GM21360 (cell line): ENCODE measurements around the gene HOXA10.
A peak's percentile ranks its signal among the peaks of the same experiment; 100 is the strongest.

Experiments used
- ATAC-seq: cut with Tn5 transposase; IDR thresholded peaks from one replicate; pipeline ENCODE4 v1.9.1; 2021; ENCODE audit warnings: mild to moderate bottlenecking, moderate library complexity; ENCODE audit not compliant: unreplicated experiment

The HOXA10 gene

DNA sequence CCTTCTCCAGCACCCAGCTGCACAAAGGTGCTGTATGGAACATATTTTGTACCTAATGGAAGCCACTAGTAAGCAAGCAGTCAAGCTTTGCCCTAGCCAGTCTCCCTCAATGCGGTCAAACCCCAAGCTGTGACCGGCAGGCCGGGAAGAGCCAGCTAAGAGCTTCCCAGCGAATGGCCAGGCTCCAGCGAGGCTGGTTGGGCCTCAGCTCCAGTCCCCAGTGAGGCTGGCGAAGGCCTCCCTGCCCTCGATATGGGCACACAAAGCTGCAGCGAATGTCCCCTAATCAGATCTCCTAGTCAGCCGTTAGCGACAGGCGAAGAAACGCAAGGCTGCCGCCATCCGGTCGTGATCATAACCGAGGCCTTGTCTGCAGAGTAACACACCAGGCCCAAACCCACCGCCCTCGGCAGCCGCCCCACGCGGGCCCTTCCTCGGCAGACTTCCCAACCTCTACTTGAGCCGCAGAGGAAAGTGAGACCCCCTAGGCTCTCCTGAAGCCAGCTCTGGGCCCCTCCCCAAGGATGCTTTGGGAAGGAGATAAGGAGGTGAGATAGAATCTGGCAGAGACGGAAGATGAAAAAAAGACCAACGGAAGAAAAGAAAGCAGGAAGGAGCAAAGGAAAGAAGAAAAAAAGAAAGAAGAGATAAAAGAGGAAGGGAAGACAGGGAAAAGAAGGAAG is 5.7 kb downstream of the HOXA10 start:
- ATAC-seq: no peak

DNA sequence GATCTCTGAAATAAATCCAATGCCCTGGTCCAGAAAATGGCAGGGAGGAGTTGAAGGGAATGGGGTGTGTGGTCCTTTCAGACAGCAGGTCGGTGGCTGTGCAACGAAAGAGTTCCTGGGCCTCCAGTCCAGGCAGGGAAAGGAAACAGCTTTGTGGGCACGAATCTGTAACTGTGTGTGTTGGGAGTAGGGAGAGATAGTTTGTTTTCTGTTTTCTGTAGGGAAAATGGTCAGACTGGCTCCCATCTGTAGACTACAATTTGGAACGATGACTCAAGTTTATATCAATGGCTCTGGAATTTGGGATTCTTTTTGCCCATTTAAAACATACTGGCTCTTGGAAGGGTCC is 6.2 kb downstream of the HOXA10 start:
- no peak for ATAC-seq

DNA sequence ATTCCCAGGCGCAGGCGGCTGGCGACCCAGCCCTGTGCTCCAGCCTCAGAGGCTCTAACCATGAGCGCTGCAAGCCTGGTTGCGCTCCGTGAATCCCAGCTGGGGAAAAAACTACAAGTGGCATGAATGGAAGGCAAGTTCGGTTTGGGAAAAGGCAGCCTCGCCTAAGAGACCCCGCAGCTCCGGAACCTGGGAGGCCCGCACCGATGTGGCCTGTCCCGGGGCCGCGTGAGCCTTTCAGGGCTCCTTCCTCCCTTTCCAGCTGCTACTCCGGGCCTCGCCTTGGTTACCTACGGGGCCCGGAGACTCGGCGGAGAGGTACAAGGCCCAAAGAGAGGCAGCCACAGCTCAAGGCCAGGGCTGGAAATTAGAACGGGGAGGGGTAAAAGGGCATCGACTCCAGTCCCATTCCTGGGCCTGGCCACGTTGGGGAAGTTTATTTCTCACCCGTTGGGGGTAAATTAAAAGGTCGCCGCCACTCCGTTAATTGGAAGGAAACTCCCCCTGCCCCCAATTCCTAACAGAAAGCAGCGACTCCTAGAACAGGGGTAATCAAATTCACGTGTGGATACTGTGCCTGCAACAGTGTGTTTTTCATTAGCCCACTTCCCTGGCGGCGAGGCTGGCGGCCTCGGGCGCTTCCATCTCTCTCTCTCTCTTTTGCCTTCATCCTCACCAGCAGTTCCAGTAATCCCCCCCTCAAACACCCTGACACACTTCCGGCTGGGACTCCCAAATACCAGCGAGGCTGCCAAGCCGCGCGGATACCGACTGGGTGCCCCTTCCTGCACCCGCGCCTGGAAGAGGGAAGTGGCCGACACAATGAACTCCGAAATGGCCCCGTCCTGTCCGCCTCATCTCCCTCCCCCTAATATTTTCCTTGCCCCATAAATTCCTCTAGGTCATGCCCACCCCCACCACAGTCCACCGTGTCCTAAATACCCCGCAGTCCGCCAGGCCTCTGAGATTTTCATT is 7.3 kb downstream of the HOXA10 start:
- ATAC-seq: no peak

DNA sequence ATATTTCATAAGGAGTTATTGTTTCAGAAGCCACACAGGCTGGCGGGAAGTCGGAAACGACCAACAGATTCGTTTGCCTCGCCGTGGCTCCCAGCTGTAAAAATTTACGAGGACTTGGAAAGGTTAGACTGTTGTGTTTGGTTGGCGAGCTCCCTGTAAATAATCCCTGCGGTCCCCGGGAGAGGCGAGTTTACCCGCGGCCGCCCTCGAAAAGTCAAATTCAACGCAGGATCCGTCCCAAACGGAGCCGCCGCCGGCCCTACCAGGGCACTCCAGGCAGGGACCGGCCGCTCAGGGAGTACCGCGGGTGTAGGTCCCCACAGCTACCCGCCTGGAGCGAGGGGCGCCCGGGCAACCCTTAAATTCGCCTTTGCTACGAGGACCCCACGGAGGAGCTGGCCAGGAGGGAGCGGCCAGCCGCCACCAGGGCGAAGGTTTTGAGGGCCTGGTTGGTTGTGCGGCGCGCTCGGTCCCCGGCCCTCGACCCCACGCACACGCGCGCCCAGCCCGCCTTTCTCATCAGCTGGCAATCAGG is 8.1 kb downstream of the HOXA10 start:
- ATAC-seq: no peak

DNA sequence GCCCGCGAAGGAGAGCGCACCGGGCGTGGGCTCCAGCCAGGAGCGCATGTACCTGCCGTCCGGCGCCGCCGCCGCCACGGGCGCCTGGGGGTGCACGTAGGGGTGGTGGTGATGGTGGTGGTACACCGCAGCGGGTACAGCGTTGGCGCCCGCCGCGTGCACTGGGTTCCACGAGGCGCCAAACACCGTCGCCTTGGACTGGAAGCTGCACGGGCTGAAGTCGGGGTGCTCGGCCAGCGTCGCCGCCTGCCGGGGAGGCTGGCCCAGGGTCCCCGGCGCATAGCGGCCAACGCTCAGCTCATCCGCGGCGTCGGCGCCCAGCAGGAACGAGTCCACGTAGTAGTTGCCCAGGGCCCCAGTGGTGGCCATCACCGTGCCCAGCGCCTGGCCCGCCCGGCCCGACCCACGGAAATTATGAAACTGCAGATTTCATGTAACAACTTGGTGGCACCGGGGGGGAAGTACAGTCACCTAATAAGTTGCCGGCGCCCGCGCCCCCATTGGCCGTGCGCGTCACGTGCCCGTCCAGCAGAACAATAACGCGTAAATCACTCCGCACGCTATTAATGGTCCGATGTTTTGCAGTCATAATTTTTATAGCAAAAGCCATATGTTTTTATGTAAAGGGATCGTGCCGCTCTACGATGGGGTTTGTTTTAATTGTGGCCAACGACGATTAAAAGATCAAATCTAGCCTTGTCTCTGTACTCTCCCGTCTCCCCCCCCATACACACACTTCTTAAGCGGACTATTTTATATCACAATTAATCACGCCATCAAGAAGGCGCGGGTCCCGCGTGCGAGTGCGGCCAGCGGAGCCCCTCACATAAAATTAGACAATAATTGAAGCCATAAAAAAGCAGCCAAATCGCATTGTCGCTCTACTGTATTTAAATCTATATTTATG is 8.8 kb downstream of the HOXA10 start, which contains the start of gene HOXA9:
TSS of gene HOXA9 (minus strand) at position 449 of the 907 bp plus-strand sequence. CDS start at position 369, 80 bp downstream.
- ATAC-seq: no peak

DNA sequence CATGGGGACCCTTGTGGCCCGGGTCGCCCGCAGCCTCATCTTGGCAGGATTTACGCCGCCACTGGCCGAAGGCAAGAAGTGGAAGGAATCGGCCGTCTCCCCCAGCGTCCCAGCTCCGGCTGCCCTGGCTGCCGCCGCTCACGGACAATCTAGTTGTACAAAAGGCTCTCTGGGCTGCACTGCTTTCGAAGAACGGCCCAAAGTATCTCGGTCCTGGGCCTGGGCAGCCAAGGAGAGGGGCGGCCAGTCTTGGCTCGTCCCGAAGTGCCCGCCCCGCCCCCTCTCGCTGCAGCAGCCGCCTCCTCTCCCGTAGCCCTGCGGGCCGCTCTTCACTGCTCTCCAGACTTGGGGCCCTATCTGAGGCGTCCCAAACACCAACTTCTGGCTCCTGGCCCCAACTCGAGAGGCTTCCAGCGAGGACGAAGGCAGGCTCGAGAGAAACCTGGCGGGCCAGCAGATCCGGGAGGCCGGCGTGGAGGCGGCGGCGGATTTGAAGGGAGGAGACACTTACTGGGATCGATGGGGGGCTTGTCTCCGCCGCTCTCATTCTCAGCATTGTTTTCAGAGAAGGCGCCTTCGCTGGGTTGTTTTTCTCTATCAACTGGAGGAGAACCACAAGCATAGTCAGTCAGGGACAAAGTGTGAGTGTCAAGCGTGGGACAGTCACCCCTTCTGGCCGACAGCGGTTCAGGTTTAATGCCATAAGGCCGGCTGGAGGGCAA is 9.6 kb downstream of the HOXA10 start:
- ATAC-seq: no peak

DNA sequence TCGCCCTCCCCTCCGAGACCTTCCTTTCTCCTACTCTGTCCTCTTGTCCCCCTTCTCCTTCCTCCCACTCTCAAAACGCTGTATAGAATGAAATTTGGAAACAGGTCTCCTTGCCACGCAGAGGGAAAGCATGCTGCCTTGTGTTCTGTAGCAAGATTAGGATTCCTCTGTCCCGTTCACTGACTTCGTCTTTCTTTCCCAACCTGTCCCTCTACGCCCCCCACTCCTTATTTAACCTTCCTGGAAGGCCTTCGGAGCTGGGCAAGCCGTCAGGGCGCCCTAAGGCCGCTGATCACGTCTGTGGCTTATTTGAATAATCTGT is 10.1 kb downstream of the HOXA10 start:
- ATAC-seq: no peak

DNA sequence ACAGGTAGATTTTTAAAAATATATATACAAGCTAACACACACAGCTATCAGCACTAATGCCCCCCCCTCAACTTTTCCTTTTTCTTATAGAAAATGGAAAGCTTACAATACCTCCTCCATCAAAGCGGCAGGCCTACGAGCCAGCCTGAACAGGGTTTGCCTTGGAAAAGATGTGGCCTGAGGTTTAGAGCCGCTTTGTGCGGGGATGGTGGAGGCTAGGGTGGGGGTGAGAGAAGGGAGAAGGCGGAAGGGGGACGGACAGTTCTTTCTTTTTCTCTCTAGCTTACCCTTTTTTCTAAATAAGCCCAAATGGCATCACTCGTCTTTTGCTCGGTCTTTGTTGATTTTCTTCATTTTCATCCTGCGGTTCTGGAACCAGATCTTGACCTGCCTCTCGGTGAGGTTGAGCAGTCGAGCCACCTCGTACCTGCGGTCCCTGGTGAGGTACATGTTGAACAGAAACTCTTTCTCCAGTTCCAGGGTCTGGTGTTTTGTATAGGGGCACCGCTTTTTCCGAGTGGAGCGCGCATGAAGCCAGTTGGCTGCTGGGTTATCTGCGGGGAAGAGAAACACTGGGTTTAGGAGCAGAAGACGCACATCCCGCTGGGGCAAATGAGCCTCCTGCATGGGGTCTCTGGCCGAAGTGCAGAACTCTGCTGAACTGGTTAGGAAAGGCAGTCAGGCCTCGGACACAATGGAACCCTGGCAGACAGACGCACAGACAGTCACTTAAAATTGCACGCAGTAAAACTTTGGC is 10.7 kb downstream of the HOXA10 start:
- no peak for ATAC-seq

DNA sequence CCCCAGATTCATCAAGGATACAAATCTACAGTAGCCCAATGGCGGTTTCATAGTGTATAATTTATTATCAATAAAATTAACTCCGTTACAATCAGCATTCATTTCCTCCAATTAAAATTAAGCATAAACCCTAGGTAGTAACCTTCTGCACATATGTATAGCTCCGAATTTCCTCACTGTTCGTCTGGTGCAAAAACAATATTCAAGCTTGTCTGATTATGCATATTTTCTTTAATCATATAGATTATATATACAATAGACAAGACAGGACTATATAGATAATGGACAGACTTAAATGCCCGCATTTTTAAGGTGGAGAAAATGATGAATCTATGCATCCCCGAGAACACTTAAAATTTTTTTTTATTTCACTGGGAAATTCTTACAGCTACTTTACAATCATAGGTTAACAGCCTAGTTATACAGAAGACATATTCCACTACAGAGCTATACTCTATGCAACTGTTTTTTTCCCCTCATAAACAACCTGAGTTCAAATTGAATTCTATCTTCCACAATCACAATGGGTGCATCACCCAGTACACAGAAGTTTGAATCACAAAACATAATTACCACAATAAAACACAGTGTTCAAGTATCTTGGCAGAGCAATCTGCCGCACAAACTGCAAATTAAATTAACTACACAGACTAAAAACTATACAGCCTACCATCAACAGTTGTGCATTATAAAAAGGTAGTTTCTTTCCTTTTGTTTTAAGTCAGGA is 11.4 kb downstream of the HOXA10 start:
- ATAC-seq: no peak

DNA sequence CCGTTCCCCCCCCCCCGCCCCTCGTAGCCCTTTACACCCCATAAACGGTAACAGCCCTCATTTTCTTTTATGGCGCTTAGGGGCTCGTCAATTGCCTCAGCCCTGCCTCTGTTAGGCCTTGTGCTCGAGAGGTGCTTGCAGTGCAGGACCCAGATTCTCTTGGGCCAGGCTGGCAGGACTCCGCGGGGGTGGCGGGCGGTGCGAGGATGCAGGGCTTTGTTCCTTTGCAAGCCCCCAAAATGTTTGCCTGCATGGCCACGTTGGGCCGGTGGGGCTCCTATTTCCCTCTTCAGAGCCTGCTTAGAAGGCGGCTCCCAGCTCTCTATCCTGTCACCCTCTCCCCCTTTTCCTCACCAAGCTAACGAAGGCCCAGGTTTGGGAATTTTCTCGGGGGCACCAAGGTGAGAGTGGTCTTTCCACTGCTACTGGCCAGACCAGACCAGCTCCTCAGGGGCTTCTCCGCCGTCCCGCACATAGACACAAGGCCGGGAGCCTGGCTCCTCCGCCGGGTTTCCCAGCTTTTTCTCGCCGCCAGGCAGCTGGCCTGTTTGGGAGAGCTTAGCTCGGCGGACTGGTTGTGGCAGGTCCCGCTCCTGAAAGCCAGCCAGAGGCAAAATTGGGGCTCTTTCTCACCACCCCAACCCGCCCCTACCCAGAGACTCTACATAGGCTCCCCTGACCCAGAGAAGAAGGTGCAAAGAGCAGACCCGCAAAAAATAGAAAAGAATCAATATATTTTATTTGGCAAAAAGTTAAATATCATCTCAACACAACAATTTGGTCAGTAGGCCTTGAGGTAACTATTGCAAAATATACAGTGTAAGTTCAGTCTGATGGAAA is 12.2 kb downstream of the HOXA10 start:
- no peak for ATAC-seq

DNA sequence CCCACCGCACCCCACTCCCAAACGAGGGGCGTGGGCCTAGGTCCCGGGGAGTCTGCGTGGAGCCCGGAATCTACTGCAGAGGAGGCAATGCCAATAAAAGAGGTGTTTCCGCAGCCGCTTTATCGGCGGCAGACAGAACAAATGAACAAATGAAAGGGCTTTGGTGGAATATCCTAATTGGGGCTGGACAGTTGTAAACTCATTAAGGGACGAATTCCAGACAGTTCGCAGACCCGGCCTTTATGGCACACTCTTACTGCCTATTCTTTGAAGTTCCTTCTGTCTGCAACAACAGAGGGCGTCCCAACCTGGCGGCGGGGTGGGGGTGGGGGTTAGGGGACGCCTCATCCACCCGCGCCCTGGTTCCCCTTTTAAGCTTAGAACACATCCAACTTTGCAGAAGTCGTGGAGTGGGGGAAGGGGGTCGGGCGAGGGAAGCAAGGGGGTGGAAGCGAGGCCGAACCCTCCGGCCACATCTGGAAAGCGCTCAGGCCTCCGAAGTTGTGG is 12.9 kb downstream of the HOXA10 start:
- ATAC-seq: no peak

DNA sequence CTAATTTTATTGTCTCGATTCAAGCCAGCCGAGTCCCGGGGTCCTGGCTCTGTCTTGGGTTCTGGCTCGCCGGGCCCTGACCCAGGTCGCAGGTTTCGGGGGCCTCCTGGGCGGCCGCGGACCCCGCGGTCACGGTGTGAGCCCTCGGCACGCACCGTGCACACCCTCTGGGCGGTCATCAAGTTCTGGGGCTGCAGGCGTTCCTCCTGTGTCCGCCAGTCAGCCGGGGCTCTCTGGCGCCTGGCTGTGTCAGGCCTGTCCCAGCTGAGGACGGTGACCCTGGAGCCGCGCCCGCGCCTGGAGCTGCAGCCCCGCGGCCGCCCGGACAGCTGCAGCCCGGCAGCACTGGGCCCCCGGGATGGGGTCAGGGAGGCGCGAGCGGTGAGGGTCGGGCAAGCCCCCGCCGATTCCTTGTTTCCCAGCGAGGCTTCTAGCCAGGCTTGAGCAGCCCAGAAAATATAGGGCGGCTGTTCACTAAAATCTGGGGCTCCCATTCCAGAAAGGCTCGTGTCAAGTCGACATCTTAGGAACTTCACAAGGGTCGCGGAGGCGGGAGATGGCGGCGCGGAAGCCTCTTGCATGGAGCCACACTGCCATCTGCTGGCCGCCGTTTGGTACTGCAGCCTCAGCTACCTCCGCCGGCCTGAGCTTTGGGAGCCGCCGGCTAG is 13.4 kb downstream of the HOXA10 start:
- peak; percentile 49 for ATAC-seq

DNA sequence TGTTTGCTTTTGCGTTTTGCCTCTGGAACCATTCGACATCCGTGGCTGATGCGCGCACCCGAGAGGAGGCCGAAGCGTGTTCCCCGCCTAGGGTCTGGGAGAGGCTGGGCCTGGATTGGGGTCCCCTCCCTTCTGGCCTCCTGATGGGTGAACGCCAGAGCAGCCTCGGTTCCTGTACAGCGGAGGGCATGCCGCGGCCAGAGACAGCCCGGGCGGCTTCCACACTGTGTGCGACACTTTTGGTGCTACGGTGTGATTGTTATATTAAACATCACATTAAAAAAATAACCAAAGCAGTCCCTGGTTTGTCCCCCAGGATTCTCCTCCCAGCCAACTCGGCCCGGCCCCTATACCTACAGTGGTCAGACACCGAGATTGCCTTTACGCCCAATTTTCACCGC is 14.0 kb downstream of the HOXA10 start:
- no peak for ATAC-seq

DNA sequence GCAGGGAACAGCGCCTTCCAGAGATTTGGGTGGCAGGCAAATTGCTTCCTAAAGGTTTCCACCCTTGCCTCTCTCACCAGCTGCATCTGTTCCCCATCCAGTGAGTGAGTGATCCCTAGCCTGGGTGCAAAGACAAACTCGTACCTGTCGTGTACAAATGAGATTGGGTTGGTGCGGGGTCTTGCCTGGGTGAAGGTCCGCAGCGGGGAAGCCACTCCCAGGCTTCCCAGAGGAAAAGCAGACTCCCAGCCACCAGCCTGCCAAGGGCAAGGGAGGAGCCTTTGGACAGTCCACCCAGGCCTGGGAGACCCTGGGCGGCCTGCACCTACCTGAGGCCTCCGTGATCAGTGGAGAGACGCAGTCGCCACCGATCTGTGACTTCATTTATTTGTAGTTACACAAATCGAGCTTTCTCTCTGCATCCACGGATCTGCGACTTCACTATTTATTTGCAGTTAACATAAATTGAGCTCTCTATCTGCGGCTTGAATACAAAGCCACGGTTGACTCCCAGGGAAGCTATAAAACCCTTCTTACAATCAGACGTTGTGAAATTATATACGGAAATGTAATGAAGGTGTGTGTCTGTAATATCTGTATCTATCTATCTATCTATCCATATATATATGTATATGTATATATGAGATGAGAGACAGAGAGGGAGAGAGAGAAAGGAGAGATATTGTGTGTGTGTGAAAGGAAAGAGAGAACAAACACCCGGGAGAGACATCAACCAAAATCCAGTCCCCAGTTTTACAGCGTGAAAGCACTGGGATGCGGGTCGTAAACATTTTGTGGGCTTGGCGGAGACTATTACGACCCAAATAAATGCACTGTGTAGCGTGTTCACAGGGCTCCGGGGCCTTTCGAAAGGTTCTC is 14.6 kb downstream of the HOXA10 start:
- ATAC-seq: no peak

DNA sequence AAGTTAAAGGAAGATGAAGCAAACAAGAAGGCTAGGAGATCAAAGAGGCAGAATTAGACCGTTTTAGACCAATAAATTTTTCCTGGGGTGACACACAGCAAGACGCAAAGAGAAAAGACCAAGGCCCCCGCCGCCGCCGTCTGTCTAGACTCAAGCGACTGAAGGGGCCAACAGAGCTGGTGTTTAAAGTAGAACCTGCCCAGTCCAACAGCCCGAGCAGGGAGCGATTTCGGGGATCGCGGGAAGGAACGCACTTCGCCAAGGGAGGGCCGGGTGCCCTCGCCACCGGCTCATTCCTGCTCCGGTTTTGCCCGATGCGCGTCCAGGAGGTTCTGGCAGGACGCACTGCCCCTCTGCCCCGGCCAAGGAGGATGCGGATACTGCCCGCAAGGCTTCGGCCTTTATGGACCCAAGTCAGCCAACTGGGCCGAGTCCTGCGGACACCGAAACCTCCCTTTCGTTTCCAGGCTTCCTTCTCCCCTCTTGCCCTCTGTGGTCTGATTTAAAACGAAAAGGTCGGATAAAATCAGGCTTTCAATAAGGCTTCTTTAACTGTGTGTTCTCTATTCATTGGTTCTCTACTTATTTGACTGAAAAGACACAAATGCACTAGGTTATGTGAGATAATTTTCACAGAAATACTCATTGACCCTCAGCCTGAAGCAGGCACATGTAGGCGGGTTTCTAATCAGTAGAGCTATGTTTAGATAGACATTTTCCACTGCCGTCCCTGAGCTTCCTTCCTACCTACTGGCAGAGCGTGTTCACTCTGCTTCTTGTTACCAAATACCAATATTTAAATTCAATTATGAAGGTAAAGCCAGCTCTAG is 15.5 kb downstream of the HOXA10 start:
- ATAC-seq: no peak
